ENCODE data around the gene CIC.
"Not testable (repeated sequence)": the region's sequence is repeated elsewhere in the genome, so short reads cannot be mapped to it uniquely, and the experiment has no call there.

CIC gene

DNA sequence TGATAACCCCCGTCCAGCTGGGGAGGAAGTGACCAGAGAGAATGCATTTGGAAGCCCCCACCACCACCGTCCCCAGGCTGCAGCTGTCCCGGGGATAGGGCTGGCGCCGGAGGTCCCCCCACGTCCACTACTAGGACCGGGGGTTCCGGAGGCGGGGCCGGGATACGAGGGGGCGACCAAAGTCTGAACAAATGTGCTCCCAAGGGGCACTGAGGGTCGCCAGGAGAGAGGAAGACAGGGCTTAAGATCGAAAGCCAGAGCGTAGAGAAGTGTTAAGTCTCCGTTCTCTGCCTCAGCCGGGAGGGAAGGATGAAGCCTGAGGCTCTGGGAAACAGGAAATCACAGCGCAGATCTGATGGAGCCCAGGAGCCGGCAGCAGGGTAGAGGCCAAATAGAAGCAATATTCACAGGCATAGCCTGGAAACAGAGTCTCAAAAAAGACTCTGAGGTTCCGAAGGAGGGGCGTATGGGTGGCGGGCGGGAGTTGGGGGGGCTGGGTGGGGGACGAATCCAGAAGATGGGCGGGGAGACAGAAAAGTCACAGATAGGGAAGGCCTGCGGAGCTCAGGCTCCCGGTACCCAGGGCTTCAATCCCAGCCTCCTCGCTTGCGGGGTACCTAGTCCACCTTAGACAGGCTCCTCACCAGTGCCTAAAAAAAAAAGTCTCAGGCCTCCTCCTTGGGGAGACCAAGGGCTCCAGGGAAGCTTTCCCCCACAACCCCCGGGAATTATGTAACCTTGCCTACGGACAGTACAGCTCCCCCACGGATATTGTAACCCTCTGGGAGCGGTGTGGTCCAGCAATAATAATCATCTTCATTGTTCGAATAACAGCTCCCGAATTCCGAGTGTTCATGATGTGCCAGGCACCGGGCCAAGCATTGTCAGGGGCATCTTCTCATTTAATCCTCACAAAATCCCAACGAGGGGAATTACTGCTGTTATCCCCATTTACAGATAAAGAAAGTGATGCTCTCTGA, 13.0 kb upstream of the CIC start:
- no peak for DNase-seq (ENCODE audit: low read depth in 2 of 2)

DNA sequence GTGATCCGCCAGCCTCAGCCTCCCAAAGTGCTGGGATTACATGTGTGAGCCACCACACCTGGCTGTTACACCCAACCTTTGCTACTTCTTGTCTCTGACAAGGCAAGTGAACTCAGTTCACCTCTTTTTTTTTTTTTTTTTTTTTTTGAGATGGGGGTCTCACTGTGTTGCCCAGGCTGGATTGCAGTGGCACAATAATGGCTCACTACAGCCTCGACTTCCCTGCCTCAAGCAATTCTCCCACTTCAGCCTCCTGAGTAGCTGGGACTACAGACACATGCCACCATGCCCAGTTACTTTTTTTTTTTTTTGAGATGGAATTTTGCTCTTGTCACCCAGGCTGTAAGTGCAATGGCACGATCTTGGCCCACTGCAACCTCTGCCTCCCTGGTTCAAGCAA, 11.2 kb upstream of the CIC start:
- DNase-seq (ENCODE audit: low read depth in 2 of 2), result not testable (repeated sequence)

DNA sequence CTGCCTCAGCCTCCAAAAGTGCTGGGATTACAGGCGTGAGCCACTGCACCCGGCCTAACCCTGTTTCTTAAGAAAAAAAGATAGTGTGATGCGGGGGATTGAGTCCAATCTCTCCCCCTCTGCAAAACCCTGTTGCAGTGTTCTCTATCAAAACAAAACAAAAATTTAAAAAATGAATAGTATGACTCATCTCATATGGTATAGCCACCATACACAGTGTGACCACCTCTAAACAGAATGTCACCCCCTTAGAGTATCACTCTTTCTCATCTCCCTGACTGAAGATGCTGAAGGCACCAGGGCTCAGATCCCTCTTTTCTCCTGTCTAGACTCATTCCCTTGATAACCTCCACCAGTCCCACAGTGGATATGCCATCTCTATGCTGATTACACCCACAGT, 7.3 kb upstream of the CIC start:
- DNase-seq (ENCODE audit: low read depth in 2 of 2), result no peak

DNA sequence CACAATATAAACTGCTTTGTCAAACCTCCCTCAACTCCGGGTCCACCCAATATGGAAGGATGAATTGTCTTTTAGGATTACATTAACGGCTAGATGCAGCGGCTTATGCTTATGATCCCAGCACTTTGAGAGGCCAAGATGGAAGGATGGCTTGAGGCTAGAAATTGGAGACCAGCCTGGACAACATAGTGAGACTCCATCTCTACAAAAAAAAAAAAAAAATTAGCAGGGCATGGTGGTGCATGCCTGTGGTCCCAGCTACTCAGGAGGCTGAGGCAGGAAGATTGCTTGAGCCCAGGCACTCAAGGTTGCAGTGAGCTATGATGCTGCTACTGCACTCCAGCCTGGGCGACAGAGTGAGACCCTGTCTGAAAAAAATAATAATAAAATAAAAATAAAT, 2.9 kb upstream of the CIC start:
- not testable (repeated sequence) for DNase-seq (ENCODE audit: low read depth in 2 of 2)

DNA sequence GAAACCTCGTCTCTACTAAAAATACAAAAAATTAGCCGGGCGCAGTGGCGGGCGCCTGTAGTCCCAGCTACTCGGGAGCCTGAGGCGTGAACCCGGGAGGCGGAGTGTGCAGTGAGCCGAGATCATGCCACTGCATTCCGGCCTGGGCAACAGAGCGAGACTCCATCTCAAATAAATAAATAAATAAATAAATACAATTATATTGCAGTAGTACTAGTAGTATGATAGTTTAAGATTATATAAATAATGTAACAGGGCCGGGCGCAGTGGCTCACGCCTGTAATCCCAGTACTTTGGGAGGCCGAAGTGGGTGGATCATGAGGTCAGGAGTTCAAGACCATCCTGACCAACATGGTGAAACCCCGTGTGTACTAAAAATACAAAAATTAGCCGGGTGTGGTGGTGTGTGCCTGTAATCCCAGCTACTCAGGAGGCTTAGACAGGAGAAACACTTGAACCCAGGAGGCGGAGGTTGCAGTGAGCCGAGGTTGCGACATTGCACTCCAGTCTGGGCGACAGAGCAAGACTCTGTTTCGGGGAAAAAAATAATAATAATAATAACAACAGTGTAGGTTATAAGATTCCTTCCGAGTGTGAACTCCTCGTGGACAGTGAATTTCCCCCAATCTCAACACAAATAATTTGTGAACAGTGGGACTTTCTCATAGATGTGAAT, 2.0 kb upstream of the CIC start:
- DNase-seq (ENCODE audit: low read depth in 2 of 2), result not testable (repeated sequence)

DNA sequence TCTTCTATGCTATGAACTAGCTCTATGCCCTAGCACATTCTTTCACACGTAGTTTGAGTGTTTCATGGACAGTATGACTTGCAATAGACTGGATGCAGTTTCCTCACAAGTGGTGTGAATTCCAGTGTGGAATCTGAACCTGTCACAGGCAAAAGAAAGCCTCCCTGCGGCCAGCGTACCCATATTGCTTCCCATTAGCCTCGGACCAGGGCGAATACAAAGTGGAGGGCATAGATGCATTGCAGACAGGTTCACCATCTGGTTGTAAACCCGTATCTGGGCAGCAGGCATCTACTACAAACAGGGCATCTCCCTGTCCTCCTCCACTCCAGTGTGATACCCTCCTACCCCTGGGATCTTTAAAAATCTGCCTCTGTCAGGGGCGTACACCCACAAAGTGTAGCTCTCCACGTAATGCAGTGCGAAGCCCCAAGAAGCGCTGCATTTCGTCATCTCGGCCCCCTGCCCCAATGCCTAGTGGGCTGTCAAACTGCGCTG, 1.4 kb upstream of the CIC start:
- no peak for DNase-seq (ENCODE audit: low read depth in 2 of 2)

DNA sequence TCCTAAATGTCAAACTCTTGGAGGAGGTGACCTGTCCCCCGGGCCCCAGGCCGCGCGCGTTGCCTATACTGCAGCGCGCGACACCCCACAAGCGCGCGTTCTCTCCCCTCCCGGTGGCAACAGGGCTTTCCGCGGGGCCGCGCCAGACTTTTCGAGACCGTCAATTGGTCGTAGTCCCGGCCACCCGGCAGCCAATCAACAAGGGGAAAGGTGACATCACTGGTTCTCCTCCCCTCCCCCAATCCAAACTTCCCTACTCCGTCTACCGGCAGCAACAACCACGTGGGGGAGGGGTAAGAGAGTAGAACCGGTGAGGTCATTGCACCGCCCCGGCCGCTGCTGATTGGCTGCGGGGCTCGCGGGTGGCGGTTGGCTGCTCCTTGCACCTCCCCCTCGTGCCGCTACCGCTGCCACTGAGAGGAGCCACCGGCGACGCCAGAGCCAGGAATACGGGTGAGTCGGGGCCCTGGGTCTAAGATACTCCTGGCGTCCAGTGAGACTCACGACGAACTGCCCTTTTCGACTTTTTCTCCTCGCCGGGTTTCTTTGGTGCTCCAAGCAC, 829 bp upstream of the CIC start:
- DNase-seq (ENCODE audit: low read depth in 2 of 2), result peak; percentile 90 to 96

DNA sequence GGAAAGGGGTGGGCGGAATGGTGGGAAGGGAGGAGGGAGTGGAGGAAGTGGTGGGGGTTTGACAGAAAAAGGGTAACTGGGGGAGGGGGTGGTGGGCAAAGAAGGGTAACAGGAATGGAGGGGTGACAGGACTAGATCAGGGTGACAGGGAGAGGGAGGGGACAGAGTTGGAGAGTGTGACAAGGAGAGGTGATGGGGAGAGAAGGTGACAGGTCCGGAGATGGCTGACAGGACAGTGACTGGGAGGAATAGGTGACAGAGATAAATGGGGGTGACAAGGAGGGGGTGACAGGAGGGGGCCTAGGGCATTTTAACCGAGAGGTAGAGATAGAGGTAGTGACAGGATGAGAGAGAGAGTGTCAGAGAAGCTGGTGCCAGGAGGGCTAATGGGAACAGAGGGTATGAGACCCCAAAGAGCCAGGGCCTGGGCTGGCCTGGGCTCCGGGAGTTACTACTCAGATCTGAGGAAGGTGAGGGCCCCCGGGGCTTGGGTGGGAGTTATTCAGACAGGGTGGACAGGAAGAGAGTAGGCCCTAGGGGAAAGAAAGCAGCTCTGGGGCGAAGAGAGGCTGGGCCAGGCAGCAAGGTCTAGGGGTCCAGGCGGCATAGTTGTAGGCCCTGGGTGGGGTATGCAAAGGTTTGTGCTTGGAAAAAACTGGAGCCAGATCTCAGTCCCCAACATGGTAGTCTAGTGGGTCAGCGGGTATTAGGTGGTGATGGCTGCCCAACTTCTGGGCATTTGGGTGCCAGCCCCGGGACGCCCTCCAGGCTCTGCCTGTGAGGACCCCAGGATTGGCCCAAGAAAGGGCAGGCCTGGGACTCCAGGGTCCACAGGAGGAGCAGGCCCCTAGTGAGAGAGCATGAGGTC, 660 bp downstream of the CIC start:
- no peak for DNase-seq (ENCODE audit: low read depth in 2 of 2)

DNA sequence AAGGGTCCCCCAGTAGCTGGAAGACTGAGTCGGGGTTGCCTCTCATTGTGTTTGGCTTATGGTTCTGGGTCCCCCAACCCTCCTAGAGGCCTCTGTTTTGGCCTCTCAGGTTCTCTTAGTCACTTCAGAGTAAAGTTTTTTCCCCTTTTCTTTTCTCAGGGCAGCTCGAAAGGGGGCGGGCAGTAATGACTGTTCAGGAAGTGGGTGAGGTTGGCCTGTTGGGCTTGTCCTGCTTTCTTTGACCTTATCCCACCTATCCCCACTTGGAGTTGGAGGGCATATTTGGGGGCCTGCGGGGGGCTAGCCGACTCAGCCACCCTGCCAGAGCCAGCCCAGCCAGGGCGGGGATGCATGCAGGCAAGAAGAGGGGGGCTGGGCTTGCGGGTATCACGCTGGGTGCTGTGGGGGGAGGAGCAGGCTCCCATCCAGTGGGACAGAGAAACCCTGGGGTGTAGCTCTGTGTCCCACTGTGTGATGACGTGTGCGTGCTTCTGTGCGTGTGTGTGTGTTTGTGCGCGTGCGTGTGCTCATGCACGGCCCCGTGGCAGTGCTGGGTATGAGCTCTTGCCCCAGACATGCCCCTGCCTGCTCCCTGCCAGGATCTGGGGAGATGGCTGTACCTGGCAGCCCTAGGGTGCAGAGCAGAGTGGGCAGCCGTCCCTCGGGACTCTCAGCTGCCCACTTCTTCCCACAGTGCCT, 1.4 kb downstream of the CIC start:
- DNase-seq (ENCODE audit: low read depth in 2 of 2), result peak in 1 of 2 donors; percentile 46

DNA sequence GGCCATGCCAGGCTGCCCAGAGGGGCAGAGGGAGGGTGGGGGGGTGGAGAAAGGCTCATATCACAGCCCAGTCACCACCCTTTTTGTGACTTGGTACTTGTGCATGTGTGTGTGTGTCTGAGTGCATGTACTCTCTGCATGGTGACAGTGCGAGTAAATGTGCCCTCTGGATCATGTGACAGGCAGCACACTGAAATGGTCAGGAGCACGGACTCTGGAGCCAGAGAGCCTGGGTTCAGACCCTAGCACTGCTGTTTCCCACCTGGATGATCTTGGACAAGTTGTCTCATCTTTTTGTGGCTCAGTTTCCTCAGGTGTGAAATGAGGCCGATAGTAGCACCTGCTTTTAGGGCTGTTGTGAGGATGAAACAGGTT, 2.0 kb downstream of the CIC start:
- no peak for DNase-seq (ENCODE audit: low read depth in 2 of 2)

DNA sequence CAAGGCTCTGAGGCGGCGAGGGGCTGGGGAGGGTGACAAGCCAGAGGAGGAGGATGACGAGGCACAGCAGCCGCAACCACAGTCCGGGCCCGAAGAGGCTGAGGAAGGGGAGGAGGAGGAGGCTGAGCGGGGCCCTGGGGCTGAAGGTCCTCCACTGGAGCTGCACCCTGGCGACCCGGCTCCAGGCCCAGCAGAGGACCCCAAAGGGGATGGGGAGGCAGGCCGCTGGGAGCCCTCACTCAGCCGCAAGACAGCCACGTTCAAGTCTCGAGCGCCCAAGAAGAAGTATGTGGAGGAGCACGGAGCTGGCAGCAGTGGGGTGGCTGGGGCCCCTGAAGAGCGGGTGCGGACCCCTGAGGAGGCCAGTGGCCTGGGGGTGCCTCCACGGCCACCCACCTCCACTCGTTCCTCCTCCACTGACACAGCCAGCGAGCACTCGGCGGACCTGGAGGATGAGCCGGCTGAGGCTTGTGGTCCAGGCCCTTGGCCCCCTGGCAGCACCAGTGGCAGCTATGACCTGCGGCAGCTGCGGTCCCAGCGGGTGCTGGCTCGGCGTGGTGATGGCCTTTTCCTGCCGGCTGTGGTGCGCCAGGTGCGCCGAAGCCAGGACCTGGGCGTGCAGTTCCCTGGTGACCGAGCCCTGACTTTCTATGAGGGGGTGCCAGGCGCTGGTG, 2.9 kb downstream of the CIC start:
- no peak for DNase-seq (ENCODE audit: low read depth in 2 of 2)

DNA sequence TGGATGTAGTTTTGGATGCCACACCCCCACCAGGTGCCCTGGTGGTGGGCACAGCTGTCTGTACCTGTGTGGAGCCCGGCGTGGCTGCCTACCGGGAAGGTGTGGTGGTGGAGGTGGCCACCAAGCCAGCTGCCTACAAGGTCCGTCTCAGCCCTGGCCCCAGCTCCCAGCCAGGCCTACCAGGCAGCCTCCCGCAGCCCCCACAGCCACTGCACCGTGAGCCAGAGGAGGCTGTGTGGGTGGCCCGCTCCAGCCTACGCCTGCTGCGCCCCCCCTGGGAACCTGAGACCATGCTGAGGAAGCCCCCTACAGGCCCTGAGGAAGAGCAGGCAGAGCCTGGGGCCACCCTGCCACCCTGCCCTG, 3.5 kb downstream of the CIC start:
- no peak for DNase-seq (ENCODE audit: low read depth in 2 of 2)

DNA sequence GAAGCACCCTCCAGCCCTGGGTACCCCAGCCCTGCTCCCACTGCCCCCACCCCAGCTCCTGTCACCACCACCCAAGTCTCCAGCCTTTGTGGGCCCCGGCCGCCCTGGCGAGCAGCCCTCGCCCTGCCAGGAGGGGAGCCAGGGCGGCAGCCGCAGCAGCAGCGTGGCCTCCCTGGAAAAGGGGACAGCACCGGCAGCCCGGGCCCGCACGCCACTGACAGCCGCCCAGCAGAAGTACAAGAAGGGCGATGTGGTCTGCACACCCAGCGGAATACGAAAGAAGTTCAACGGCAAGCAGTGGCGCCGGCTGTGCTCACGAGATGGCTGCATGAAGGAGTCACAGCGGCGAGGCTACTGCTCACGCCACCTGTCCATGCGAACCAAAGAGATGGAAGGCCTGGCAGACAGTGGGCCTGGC, 3.9 kb downstream of the CIC start:
- DNase-seq (ENCODE audit: low read depth in 2 of 2), result no peak

DNA sequence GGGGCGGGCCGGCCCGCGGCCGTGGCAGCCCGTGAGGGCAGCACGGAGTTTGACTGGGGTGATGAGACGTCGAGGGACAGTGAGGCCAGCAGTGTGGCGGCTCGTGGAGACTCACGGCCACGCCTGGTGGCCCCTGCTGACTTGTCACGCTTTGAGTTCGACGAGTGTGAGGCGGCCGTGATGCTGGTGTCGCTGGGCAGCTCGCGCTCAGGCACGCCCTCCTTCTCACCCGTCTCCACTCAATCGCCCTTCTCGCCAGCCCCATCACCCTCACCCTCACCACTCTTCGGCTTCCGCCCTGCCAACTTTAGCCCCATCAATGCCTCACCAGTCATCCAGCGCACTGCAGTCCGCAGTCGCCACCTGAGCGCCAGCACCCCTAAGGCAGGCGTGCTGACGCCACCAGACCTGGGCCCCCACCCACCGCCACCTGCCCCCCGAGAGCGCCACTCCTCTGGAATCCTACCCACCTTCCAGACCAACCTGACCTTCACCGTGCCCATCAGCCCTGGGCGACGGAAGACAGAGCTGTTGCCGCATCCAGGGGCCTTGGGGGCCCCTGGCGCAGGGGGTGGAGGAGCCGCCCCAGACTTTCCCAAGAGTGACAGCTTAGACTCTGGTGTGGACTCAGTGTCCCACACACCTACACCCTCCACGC, 4.5 kb downstream of the CIC start:
- no peak for DNase-seq (ENCODE audit: low read depth in 2 of 2)

DNA sequence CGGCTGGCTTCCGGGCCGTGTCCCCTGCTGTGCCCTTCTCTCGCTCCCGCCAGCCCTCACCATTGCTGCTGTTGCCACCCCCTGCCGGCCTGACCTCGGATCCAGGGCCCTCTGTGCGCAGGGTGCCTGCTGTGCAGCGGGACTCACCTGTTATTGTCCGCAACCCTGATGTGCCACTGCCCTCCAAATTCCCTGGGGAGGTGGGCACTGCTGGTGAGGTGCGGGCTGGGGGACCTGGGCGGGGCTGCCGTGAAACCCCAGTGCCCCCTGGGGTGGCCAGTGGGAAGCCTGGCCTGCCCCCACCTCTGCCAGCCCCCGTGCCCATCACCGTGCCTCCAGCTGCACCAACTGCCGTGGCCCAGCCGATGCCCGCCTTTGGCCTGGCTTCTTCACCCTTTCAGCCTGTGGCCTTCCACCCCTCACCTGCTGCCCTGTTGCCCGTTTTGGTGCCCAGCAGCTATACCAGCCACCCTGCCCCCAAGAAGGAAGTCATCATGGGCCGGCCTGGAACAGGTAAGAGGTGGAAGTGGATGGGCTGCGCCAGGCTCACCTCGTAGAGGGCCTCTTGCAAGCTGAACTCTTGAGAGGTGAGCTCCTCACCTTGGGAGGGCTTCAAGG, 5.1 kb downstream of the CIC start:
- DNase-seq (ENCODE audit: low read depth in 2 of 2), result no peak

DNA sequence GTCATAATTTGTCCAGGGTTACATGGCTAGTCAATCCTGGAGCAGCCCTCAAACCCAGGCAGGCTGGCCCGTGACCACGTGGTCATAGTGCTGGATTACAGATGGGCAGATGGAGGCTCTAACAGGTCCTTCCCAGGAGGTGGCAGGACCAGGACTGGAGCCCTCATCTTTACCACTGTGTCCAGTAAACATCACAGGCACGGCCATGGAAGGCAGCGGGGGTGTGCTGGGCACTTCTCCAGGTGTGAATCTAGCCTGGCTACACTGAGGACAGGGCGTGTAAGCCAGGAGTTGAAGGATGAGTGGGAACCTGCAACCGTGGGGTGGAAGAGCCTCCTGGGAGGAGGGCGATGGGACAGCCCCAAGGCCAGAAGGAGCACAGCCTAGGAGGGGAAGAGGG, 6.1 kb downstream of the CIC start:
- DNase-seq (ENCODE audit: low read depth in 2 of 2), result no peak

DNA sequence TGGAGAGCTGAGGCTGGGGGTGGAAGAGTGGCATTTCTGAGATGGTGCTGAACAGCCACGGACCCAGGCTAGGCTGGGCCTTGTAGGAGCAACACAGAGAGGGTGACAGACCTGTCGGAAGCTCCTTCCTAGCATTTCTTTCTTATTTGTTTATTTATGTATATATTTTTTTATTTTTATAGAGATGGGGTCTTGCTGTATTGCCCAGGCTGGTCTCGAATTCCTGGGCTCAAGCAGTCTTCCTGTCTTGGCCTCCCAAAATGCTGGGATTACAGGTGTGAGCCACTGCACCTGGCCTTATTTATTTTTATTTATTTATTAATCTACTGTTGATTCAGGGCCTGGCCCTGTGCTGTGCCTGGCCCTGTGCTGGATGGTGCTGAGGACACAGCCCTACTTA, 6.5 kb downstream of the CIC start:
- no peak for DNase-seq (ENCODE audit: low read depth in 2 of 2)

DNA sequence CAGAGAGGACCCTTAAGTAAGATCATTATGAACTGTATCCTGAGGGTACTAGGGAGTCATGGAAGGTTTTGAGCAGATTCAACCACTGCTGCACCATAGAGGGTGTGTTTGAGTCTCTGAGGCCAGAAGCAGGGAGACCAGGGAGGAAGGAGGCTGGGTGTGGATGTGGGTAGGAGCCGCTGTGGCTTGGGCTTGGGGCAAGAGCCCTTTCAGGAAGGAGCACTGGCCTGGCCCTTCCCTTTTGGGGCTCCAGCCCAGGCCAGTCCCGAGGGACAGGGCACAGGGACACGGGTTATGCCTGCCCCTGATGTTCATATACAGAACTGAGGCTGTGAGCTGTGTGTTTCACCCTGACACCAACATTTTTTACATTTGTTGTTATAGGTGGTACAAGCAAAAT, 7.2 kb downstream of the CIC start:
- no peak for DNase-seq (ENCODE audit: low read depth in 2 of 2)

DNA sequence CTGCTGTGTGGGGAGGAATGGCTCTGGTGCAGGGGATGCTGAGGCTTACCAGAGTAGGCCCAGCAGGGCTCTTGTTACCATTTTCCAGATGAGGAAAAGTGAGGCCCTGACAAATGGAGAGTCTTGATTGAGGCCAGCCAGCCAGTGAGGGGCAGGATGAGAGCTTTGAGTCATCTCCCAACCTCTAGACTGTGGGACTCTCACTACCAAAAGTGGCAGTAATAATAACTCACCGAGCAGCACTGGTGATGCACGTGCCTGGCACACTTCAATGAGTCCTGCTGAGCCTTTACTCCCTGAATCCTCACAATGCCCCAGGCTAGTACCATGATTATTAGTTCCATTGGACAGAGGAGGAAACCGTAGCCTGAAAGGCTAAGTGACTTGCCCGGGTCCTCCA, 7.8 kb downstream of the CIC start:
- no peak for DNase-seq (ENCODE audit: low read depth in 2 of 2)
